NB4 (cell line): ENCODE data around the gene IL20RB.

ENCODE experiments used
- CTCF ChIP-seq: IDR thresholded peaks from one replicate; pipeline ENCODE4 v1.5.1; 2012; ENCODE audit warnings: low read depth, low read length
- MAX ChIP-seq: IDR thresholded peaks from 2 replicates; pipeline ENCODE4 v1.6.1; 2011; ENCODE audit warnings: low read depth, low read length
- MYC ChIP-seq: IDR thresholded peaks from 2 replicates; pipeline ENCODE4 v1.6.1; 2011; ENCODE audit warnings: low read depth, low read length
- POLR2A ChIP-seq: IDR thresholded peaks from 2 replicates; pipeline ENCODE4 v1.6.1; 2011; ENCODE audit warnings: mild to moderate bottlenecking; ENCODE audit not compliant: insufficient read length; ENCODE audit errors: extremely low read depth

GRCh38 chr3:136974670-136975069 lies 16.9 kb downstream of the IL20RB start:
- TF ChIP-seq CTCF (no peak), MAX (no peak), POLR2A (no peak), MYC (no peak)
